Left ventricle myocardium inferior (tissue), 1 donor: ENCODE measurements around the gene RALGPS1. TPM values are rescaled to one million over a fixed set of nuclear protein-coding genes. Genes with fewer than 3 reads are reported as not detected.

Experiments
- DNase-seq: peaks from one replicate; pipeline ENCODE4 v3.0.0-alpha.2; 2020
- H3K27ac ChIP-seq: fragments of 200-600 bp; replicated peaks from 2 replicates; pipeline ENCODE4 v1.8.0; 2021
- H3K27me3 ChIP-seq: fragments of 200-600 bp; 2 replicates; pipeline ENCODE4 v1.8.0; 2021; ENCODE audit warnings: low read depth
- H3K36me3 ChIP-seq: fragments of 200-600 bp; 2 replicates; pipeline ENCODE4 v1.8.0; 2021
- H3K4me1 ChIP-seq: fragments of 200-600 bp; 2 replicates; pipeline ENCODE4 v1.8.0; 2021
- H3K4me3 ChIP-seq: fragments of 200-600 bp; 2 replicates; pipeline ENCODE4 v1.8.0; 2021; ENCODE audit warnings: mild to moderate bottlenecking, moderate library complexity
- H3K9me3 ChIP-seq: fragments of 200-600 bp; replicated peaks from 2 replicates; pipeline ENCODE4 v1.8.0; 2021
- intact Hi-C: fragments of 100-400 bp; cut with micrococcal nuclease; formaldehyde crosslinking; loops from one replicate; pipeline ENCODE4 v1.11.0; 2022
- total RNA-seq: library from RNA; stranded (reverse); fragmentation: NEBNext Ultra II Directional; extraction: Animal tissue kit (Norgen Biotek cat#: 25700); gene quantifications from one replicate; pipeline ENCODE4 v1.2.1, GENCODE V29; 2021
- TF ChIP-seq, protein P1 (sequence below): fragments of 200-600 bp; IDR thresholded peaks from 2 replicates; pipeline ENCODE4 v1.8.0; 2021; ENCODE audit warnings: antibody characterized with exemption, mild to moderate bottlenecking, borderline replicate concordance
- donor health status: DM: no; HTN: yes; CAD: no; lungs with severe emphysema.

The RALGPS1 gene
- total RNA-seq, 1 donor from 2014 or later, result 18.9 TPM

- no peak overlapping the region for H3K4me3 ChIP-seq
- no peak overlapping the region for H3K27ac ChIP-seq
- H3K27me3 ChIP-seq, result no peaks in the 10 kb centered on the region
- no peaks in the 10 kb centered on the region for H3K36me3 ChIP-seq
- TF ChIP-seq, protein P1, sequence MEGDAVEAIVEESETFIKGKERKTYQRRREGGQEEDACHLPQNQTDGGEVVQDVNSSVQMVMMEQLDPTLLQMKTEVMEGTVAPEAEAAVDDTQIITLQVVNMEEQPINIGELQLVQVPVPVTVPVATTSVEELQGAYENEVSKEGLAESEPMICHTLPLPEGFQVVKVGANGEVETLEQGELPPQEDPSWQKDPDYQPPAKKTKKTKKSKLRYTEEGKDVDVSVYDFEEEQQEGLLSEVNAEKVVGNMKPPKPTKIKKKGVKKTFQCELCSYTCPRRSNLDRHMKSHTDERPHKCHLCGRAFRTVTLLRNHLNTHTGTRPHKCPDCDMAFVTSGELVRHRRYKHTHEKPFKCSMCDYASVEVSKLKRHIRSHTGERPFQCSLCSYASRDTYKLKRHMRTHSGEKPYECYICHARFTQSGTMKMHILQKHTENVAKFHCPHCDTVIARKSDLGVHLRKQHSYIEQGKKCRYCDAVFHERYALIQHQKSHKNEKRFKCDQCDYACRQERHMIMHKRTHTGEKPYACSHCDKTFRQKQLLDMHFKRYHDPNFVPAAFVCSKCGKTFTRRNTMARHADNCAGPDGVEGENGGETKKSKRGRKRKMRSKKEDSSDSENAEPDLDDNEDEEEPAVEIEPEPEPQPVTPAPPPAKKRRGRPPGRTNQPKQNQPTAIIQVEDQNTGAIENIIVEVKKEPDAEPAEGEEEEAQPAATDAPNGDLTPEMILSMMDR, result no peak
- H3K4me1 ChIP-seq, result peaks cover 21% of the 10 kb centered on the region
- no peak for DNase-seq
- no peaks in the 10 kb centered on the region for H3K9me3 ChIP-seq
- intact Hi-C loops, result no loop called here
These were observed 90.6 kb downstream of the RALGPS1 start for GRCh38 chr9:127004946-127005769.

DNA sequence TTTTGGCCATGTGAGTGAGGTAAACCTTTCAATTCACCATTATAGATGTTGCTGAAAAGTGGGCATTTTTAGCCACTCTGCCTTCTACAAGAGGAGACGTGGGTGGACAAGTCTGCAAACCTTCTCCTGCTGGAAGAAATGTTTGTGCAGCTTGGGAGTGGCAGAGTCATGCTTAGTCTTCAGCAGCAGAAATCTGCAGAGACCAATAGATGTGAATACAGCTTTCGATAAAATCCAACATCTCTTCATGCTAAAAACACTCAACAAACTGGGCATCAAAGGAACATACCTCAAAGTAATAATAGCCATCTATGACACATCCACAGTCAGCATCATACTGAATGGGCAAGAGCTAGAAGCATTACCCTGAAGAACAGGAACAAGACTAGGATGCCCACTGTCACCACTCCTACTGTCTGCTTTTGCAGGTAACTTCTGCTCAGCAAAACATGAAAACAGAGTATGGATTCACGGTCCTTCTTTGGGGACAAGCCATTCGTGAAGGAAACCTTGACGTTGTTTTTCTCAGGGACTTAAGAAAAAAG, 91.3 kb downstream of the RALGPS1 start:
- Histone ChIP-seq H3K4me1 (peaks cover 21% of the 10 kb centered on the region), H3K4me3 (no peak overlapping the region), H3K27me3 (no peaks in the 10 kb centered on the region), H3K27ac (no peak overlapping the region), H3K36me3 (no peaks in the 10 kb centered on the region), H3K9me3 (no peaks in the 10 kb centered on the region)
- DNase-seq, result no peak
- TF ChIP-seq, protein P1, result no peak
- intact Hi-C loops, result no loop called here

DNA sequence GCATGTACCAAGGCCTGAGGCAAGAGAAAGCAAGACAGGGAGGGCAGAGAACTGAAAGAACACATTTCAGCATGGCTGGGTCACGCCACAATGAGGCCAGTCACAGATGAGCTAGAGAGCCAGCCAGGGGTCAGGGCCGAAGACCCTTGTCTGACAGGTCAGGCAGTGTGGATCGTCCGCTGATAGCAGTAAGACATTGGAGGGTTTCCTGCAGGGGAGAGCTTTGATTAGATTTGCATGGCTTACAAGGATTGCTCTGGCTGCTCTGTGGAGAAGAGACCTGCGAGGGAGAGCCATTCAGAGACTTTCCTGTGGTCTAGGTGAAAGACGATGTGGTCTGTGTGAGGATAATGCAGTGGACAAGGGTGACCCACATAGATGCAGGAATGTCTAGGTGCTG, 93.1 kb downstream of the RALGPS1 start:
- Histone ChIP-seq H3K27ac (no peak overlapping the region), H3K4me1 (peaks cover 21% of the 10 kb centered on the region), H3K36me3 (no peaks in the 10 kb centered on the region), H3K9me3 (no peaks in the 10 kb centered on the region), H3K27me3 (no peaks in the 10 kb centered on the region), H3K4me3 (no peak overlapping the region)
- intact Hi-C loops, result no loop called here
- DNase-seq, result no peak
- TF ChIP-seq, protein P1, result no peak

GRCh38 chr9:127008076-127008475, 93.5 kb downstream of the RALGPS1 start:
- DNase-seq, result no peak
- Histone ChIP-seq H3K27ac (no peak overlapping the region), H3K27me3 (no peaks in the 10 kb centered on the region), H3K4me1 (peaks cover 21% of the 10 kb centered on the region), H3K4me3 (no peak overlapping the region), H3K9me3 (no peaks in the 10 kb centered on the region), H3K36me3 (no peaks in the 10 kb centered on the region)
- TF ChIP-seq, protein P1, result no peak
- intact Hi-C loops, result no loop called here

DNA sequence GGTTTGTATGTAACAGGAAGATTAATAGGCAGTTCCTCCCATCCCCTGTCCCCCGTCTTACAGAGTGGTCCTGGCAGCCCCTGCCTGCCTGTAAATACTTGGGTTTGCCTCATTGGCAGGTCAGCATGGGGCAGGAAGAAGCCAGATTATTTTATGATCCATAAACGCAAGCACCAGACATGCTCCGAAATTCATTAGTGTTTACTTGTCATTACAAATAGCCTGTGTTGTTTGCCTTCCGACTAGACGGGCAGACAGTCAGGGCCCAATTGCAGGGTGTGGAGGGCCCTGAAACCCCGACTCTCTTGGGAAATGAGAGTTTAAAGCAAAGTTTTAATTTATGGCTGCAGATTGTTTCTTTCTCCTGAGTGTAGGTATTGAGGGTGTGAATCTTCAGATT, 97.2 kb downstream of the RALGPS1 start:
- Histone ChIP-seq H3K36me3 (no peaks in the 10 kb centered on the region), H3K4me3 (no peak overlapping the region), H3K4me1 (peaks cover 20% of the 10 kb centered on the region), H3K9me3 (no peaks in the 10 kb centered on the region), H3K27ac (no peak overlapping the region), H3K27me3 (no peaks in the 10 kb centered on the region)
- TF ChIP-seq, protein P1, result no peak
- intact Hi-C loops, result no loop called here
- DNase-seq, result no peak
